Psoas muscle (tissue), 8 donors: ENCODE measurements around the gene KLF1. TPM values are rescaled to one million over a fixed set of nuclear protein-coding genes. Genes with fewer than 3 reads are reported as not detected.

Experiments
- ATAC-seq, 4 donors: fragments of 200-7000 bp; cut with Tn5 transposase; one replicate each; pipeline ENCODE4 v1.9.1; 2020; ENCODE audit warnings: moderate library complexity in 3 of 4, mild to moderate bottlenecking in 2 of 4
- DNase-seq, 2 donors: peaks; one replicate each; pipeline ENCODE4 v3.0.0-alpha.2; 2020
- H3K27ac ChIP-seq: fragments of 200-600 bp; one replicate; pipeline ENCODE4 v1.8.0; 2022
- H3K27me3 ChIP-seq, 3 donors: fragments of 200-600 bp in 1 of 3; one replicate each; pipeline versions ENCODE4 v1.6.1 to v1.8.0; 2013 to 2022; ENCODE audit warnings: low read length in 2 of 3, mild to moderate bottlenecking in 2 of 3, moderate library complexity in 1 of 3; ENCODE audit not compliant: insufficient read depth in 3 of 3
- H3K36me3 ChIP-seq, 2 donors: fragments of 200-600 bp in 1 of 2; one replicate each; pipeline versions ENCODE4 v1.6.1 to v1.8.0; 2013 to 2022; ENCODE audit warnings: low read depth in 1 of 2, mild to moderate bottlenecking in 1 of 2, moderate library complexity in 1 of 2; ENCODE audit not compliant: insufficient read depth in 1 of 2
- H3K4me1 ChIP-seq: fragments of 200-600 bp; one replicate; pipeline ENCODE4 v1.8.0; 2022
- H3K4me3 ChIP-seq: fragments of 200-600 bp; one replicate; pipeline ENCODE4 v1.8.0; 2022; ENCODE audit warnings: mild to moderate bottlenecking
- H3K9me3 ChIP-seq: fragments of 200-600 bp; one replicate; pipeline ENCODE4 v1.8.0; 2022
- WGBS, 3 donors: extraction: QIAGEN DNeasy Blood & Tissue Kit; methylation state at CpG; one replicate each; pipeline versions ENCODE4 v1.1.6 to v1.1.7; 2013; 5-methylcytosine and 5-hydroxymethylcytosine counted together
- intact Hi-C, 2 donors: fragments of 100-400 bp; cut with DNase I; formaldehyde crosslinking; loops; one replicate each; pipeline versions ENCODE4 v1.11.0 to v1.14.2; 2022
- polyA plus RNA-seq, 3 donors: library from polyadenylated mRNA; stranded (reverse); fragments of 200-250 nt; gene quantifications; one replicate each; pipeline ENCODE4 v1.2.3, GENCODE V29; 2013
- total RNA-seq, 4 donors: library from RNA; stranded (reverse); fragmentation: NEBNext Ultra II Directional in 2 of 4; extraction: Animal tissue kit (Norgen Biotek cat#: 25700) in 2 of 4; gene quantifications; one replicate each; pipeline versions ENCODE4 v1.2.1 to v1.2.4, GENCODE V29; 2021 to 2023
- TF ChIP-seq, protein P1 (sequence below): fragments of 200-600 bp; IDR thresholded peaks from one replicate; pipeline ENCODE4 v1.8.0; 2022; ENCODE audit warnings: antibody characterized with exemption
- donor health status: healthy with polysubstance abuse.
- donor health status: DM: no; HTN: no; CAD: no; lungs with moderate emphysema.
- donor health status: Bipolar disorder and iron deficiency.
- donor health status: healthy.
- donor health status: DM: yes; HTN: yes; CAD: no.
- donor health status: DM: no; HTN: no; CAD: no.
- donor health status: DM: no; HTN: no; CAD: no.
- donor health status: DM: yes; HTN: yes; CAD: no.

The KLF1 gene
- total and polyA plus RNA-seq, 7 donors = 0.18 to 0.37 (median 0.34) TPM; not detected in 4

DNA sequence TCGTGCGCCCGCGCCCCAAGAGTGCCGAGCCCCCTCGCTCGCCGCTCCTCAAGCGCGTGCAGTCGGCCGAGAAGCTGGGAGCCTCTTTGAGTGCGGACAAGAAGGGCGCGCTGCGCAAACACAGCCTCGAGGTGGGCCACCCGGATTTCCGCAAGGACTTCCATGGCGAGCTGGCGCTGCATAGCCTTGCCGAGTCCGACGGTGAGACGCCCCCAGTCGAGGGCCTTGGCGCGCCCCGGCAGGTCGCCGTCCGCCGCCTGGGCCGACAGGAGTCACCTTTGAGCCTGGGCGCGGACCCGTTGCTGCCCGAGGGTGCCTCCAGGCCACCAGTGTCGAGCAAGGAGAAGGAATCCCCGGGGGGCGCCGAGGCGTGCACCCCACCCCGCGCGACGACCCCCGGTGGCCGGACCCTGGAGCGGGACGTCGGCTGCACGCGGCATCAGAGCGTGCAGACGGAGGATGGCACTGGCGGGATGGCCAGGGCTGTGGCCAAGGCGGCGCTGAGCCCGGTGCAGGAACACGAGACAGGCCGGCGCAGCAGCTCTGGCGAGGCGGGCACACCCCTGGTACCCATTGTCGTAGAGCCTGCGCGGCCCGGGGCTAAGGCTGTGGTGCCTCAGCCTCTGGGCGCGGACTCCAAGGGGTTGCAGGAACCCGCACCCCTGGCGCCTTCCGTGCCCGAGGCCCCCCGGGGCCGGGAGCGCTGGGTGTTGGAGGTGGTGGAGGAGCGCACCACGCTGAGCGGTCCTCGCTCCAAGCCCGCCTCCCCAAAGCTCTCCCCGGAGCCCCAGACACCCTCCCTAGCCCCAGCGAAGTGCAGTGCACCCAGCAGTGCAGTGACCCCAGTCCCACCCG lies 12.9 kb downstream of the KLF1 start:
- peaks cover 3 to 42% of the 10 kb centered on the region in 2 donors for H3K36me3 ChIP-seq
- peak overlapping the region; percentile 45 for H3K4me3 ChIP-seq
- intact Hi-C loops = no loop called here
- TF ChIP-seq, protein P1, sequence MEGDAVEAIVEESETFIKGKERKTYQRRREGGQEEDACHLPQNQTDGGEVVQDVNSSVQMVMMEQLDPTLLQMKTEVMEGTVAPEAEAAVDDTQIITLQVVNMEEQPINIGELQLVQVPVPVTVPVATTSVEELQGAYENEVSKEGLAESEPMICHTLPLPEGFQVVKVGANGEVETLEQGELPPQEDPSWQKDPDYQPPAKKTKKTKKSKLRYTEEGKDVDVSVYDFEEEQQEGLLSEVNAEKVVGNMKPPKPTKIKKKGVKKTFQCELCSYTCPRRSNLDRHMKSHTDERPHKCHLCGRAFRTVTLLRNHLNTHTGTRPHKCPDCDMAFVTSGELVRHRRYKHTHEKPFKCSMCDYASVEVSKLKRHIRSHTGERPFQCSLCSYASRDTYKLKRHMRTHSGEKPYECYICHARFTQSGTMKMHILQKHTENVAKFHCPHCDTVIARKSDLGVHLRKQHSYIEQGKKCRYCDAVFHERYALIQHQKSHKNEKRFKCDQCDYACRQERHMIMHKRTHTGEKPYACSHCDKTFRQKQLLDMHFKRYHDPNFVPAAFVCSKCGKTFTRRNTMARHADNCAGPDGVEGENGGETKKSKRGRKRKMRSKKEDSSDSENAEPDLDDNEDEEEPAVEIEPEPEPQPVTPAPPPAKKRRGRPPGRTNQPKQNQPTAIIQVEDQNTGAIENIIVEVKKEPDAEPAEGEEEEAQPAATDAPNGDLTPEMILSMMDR = no peak
- ATAC-seq (no peak), DNase-seq (no peak)
- no peaks in the 10 kb centered on the region for H3K4me1 ChIP-seq
- no peak overlapping the region for H3K27ac ChIP-seq
- no peaks in the 10 kb centered on the region for H3K9me3 ChIP-seq
- WGBS, 3 donors = 82 to 93% (median 90%) methylated on average over 57 to 86 of the region's 86 CpGs
- H3K27me3 ChIP-seq = no peaks in the 10 kb centered on the region

DNA sequence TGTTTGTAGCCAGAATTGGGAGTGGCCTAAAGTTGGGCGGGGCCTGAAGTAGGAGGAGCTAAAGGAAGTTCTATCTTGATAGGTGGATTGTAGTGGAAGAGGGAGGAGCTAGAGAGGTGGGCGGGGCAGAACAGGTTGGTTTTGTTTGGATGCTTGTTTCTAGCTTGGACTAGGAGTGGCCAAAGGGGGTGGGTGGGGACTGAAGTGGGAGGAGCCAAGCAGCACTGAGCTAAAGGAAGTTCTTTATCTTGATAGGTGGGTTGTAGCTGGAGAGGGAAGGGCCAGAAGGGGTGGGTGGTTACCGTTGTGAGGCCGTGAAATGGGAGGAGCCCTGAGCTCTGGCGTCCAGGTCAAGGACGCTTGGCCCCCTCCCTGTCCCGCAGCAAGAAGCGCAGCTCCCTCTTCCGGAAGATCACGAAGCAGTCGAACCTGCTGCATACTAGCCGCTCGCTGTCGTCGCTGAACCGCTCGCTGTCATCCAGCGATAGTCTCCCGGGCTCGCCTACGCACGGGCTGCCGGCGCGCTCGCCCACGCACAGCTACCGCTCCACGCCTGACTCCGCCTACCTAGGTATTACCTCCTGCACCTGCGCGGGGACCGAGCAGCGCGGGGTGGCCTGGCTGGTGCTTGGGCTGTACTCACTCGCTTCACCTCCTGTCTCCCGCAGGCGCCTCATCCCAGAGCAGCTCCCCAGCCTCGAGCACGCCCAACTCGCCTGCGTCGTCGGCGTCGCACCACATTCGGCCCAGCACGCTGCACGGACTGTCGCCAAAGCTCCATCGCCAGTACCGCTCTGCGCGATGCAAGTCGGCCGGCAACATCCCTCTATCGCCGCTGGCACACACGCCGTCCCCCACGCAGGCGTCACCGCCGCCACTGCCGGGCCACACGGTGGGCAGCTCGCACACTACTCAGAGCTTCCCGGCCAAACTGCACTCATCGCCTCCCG lies 13.8 kb downstream of the KLF1 start:
- WGBS, 3 donors = 55 to 64% (median 58%) methylated on average over 70 of the region's 70 CpGs
- peak; percentile 51 to 72 for DNase-seq

DNA sequence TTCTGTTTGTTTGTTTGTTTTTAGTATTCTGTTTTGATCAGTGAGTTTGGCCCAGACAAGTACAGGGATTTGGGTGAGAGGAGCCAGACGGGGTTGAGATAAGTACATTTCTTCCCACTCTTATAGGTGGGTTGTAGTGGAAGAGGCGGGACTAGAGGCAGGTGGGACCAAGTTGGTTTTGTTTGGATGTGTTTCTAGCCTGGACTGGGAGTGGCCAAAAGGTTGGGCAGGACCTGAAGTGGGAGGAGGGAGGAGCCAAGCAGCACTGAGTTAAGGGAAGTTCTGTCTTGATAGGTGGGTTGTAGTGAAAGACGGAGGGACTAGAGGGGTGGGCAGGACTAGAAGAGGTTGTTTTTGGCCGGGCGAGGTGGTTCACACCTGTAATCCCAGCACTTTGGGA lies 14.7 kb downstream of the KLF1 start:
- H3K4me3 ChIP-seq = no peak overlapping the region
- 87 to 91% (median 88%) methylated on average over 5 of the region's 5 CpGs for WGBS, 3 donors
- H3K36me3 ChIP-seq = peaks cover 0 to 27% of the 10 kb centered on the region in 2 donors
- H3K9me3 ChIP-seq = no peaks in the 10 kb centered on the region
- TF ChIP-seq, protein P1 = no peak
- peaks cover 4% of the 10 kb centered on the region for H3K4me1 ChIP-seq
- H3K27ac ChIP-seq = no peak overlapping the region
- intact Hi-C loops = no loop called here
- DNase-seq = no peak
- ATAC-seq = no peak
- H3K27me3 ChIP-seq = peaks cover 0 to 9% (median 5%) of the 10 kb centered on the region in 3 donors

More for the DNA sequence above, 13.8 kb downstream of the KLF1 start:
- TF ChIP-seq, protein P1 = no peak
- Histone ChIP-seq H3K4me1 (no peaks in the 10 kb centered on the region), H3K4me3 (peak overlapping the region; percentile 45), H3K27ac (no peak overlapping the region), H3K9me3 (no peaks in the 10 kb centered on the region), H3K36me3 (peaks cover 0 to 37% of the 10 kb centered on the region in 2 donors), H3K27me3 (no peaks in the 10 kb centered on the region)
- intact Hi-C loops = no loop called here
- peak; percentile 56 to 88 (median 84) for ATAC-seq

DNA sequence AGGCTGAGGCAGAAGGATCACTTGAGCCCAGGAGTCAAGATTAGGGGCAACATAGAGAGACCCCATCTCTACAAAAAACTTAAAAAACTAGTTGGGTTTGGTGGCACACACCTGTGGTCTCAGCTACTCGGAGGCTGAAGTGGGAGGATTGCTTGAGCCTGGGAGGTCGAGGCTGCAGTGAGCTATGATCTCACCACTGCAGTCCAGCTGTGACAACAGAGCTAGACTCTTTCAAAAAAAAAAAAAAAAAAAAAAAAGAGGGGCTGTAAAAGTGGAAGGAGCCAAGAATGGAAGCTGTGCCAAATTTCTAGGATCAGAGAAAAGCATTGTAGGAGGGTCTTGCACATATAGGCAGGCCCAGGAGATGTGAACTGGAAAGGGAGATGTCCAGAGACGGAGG lies 15.3 kb downstream of the KLF1 start:
- Histone ChIP-seq H3K27ac (no peak overlapping the region), H3K27me3 (peaks cover 0 to 11% (median 6%) of the 10 kb centered on the region in 3 donors), H3K4me3 (no peak overlapping the region), H3K36me3 (peaks cover 0 to 22% of the 10 kb centered on the region in 2 donors), H3K9me3 (no peaks in the 10 kb centered on the region), H3K4me1 (peaks cover 4% of the 10 kb centered on the region)
- DNase-seq = no peak
- intact Hi-C loops = no loop called here
- ATAC-seq = no peak
- TF ChIP-seq, protein P1 = no peak
- WGBS, 3 donors = 48 to 66% (median 62%) methylated on average over 3 of the region's 3 CpGs
